ENCODE results near the gene ITGAX. TPM values are rescaled to one million over a fixed set of nuclear protein-coding genes. Genes with fewer than 3 reads are reported as not detected.

Gene ITGAX
- total RNA-seq, 1 experiment from 2014 or later, result 1.9 TPM

DNA sequence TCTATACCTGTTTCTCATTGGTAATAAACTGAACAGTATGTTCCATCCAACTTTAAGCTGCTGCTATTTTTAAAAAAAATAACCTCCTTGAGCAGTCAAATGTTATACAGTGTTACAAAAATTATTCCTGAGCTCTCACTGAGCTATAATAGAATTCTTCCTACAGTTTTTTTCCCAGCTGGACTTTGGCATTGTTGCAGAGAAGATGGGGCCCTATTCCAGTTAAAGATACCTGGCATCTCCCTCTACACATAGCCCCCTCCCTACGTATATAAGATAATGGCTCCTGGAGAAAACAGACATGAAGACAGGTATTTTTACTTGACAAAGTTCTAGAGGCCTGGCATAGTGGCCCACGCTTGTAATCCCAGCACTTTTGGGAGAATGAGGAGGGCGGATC, 74.8 kb downstream of the ITGAX start:
- intact Hi-C loops (cut with micrococcal nuclease), result no loop called here
- POLR2A ChIA-PET, result no interaction called here
- RAD21 ChIA-PET (ENCODE audit: low non-redundant PET in 1 of 2, low total read pairs in 2 of 2, uncharacterized antibody in 2 of 2, unreplicated experiment in 2 of 2), result no interaction called here

More for the DNA sequence above, 74.8 kb downstream of the ITGAX start:
- Histone ChIP-seq H3K4me2 (ENCODE audit: low read length) (no peak overlapping the region), H3K79me2 (ENCODE audit: insufficient read depth, low read length) (no peaks in the 10 kb centered on the region), H3K9me2 (ENCODE audit: insufficient read depth) (no peaks in the 10 kb centered on the region), H4K20me1 (ENCODE audit: insufficient read depth) (no peaks in the 10 kb centered on the region), H3K9ac (ENCODE audit: low read length) (no peak overlapping the region), H3K27me3 (ENCODE audit: insufficient read depth, low read length) (no peaks in the 10 kb centered on the region), H2AFZ (ENCODE audit: low read depth, low read length, poor library complexity, severe bottlenecking) (no peak overlapping the region), H3K4me3 (replicated peaks in 1 of 2; ENCODE audit: low read depth in 1 of 2, low read length in 2 of 2) (no peak overlapping the region), H3K4me1 (ENCODE audit: control insufficient read depth in 1 of 2, insufficient read depth in 2 of 2, low read length in 2 of 2) (peaks cover 0 to 2% of the 10 kb centered on the region in 2 experiments; a peak in 3 of 4 replicates), H3K36me3 (ENCODE audit: control insufficient read depth in 1 of 2, insufficient read depth in 2 of 2, low read length in 2 of 2) (no peaks in the 10 kb centered on the region), H3K27ac (ENCODE audit: low read depth, low read length) (no peak overlapping the region), H3K9me3 (ENCODE audit: control insufficient read depth in 1 of 2, insufficient read depth in 1 of 2, low read depth in 1 of 2, low read length in 2 of 2) (no peaks in the 10 kb centered on the region)
- no TSS peak for BruUV-seq (replicated peaks)
- DNase-seq (ENCODE audit: low read depth, low spot score), result no peak
- ATAC-seq, result no peak
- CTCF ChIA-PET, result interaction anchor here (1.5 kb wide), 1 partner anchor 476 kb away, joined by 3 read pairs; no protein-coding TSS in a partner anchor
- TF ChIP-seq EGR1 (IDR thresholded peaks at IDR 0.05; ENCODE audit: low read depth) (no peak), CEBPB (IDR thresholded peaks at IDR 0.05; ENCODE audit: low read depth) (no peak), TCF7L2 (IDR thresholded peaks at IDR 0.05; ENCODE audit: borderline replicate concordance, extremely low read depth, insufficient read depth, insufficient read length) (no peak), SP1 (IDR thresholded peaks at IDR 0.05; ENCODE audit: low read depth) (no peak), EZH2phosphoT487 (IDR thresholded peaks at IDR 0.05; ENCODE audit: borderline replicate concordance) (no peak), SRF (IDR thresholded peaks at IDR 0.05; ENCODE audit: low read depth) (no peak), FOSL1 (IDR thresholded peaks at IDR 0.05; ENCODE audit: low read depth) (no peak), POLR2A (IDR thresholded peaks at IDR 0.05; ENCODE audit: borderline replicate concordance, extremely low read depth, insufficient read depth, insufficient read length) (no peak), SIN3A (IDR thresholded peaks at IDR 0.05; ENCODE audit: low read depth) (no peak), EZH2 (IDR thresholded peaks at IDR 0.05) (no peak), POLR2AphosphoS5 (IDR thresholded peaks at IDR 0.05; ENCODE audit: low read depth, low read length) (no peak), CBX3 (IDR thresholded peaks at IDR 0.05; ENCODE audit: low read depth) (no peak), RAD21 (IDR thresholded peaks at IDR 0.05; ENCODE audit: low read depth) (no peak)
- TF ChIP-seq, protein P1, sequence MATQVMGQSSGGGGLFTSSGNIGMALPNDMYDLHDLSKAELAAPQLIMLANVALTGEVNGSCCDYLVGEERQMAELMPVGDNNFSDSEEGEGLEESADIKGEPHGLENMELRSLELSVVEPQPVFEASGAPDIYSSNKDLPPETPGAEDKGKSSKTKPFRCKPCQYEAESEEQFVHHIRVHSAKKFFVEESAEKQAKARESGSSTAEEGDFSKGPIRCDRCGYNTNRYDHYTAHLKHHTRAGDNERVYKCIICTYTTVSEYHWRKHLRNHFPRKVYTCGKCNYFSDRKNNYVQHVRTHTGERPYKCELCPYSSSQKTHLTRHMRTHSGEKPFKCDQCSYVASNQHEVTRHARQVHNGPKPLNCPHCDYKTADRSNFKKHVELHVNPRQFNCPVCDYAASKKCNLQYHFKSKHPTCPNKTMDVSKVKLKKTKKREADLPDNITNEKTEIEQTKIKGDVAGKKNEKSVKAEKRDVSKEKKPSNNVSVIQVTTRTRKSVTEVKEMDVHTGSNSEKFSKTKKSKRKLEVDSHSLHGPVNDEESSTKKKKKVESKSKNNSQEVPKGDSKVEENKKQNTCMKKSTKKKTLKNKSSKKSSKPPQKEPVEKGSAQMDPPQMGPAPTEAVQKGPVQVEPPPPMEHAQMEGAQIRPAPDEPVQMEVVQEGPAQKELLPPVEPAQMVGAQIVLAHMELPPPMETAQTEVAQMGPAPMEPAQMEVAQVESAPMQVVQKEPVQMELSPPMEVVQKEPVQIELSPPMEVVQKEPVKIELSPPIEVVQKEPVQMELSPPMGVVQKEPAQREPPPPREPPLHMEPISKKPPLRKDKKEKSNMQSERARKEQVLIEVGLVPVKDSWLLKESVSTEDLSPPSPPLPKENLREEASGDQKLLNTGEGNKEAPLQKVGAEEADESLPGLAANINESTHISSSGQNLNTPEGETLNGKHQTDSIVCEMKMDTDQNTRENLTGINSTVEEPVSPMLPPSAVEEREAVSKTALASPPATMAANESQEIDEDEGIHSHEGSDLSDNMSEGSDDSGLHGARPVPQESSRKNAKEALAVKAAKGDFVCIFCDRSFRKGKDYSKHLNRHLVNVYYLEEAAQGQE (IDR thresholded peaks at IDR 0.05; ENCODE audit: low read depth), result no peak
- TF ChIP-seq, protein P2, sequence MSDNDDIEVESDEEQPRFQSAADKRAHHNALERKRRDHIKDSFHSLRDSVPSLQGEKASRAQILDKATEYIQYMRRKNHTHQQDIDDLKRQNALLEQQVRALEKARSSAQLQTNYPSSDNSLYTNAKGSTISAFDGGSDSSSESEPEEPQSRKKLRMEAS (IDR thresholded peaks at IDR 0.05), result no peak
